ENCODE data around the gene BAHCC1. TPM values are rescaled to one million over a fixed set of nuclear protein-coding genes. Genes with fewer than 3 reads are reported as not detected.
A peak's percentile ranks its signal among the peaks of the same experiment; 100 is the strongest.

BAHCC1 gene
- total RNA-seq, 1 donor = 11.2 TPM

DNA sequence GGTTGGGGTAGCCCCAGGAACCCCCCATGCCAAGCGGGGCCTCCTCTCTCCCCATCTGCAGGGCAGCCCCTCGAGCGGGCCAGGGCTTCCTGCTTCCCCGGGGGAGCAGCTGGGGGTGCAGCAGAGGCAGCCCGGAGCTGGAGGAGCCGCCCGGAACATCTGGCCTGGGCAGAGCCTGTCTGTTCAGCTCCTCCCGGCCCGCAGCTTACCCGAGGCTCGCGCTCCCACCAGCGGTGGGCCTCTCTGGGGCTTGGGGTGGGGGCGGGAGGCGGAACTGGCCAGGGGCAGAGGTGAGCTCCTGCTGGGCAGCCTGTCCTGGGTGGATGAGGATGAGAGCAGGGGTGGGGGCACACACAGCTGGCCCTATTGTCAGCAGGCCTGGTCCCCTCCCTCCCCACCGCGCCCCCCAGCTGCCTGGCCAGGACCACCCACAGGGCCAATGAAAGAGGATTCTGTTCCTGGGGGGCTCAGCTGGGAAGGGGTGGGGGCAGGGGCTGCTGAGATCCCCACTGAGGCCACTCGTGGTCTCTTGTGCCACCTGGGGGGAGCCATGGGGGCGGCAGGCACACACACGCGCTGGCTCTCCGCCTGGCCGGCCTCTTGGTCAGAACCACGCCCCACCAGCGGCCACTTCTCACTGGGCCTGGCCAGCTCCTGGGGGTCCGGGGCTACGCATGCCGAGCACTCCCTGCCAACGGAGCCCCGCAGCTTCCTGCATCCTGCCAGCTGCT, 34.7 kb downstream of the BAHCC1 start:
- Histone ChIP-seq H4K20me1 (ENCODE audit: insufficient read depth, low read length) (peaks cover 23% of the 10 kb centered on the region), H3K36me3 (ENCODE audit: insufficient read depth, low read length) (no peaks in the 10 kb centered on the region), H3K4me1 (ENCODE audit: insufficient read depth, low read length) (peaks cover 16% of the 10 kb centered on the region), H3K27me3 (ENCODE audit: insufficient read depth, low read length) (no peaks in the 10 kb centered on the region), H3K9me3 (ENCODE audit: low read depth, low read length) (no peaks in the 10 kb centered on the region), H3K27ac (ENCODE audit: low read depth, low read length) (no peak overlapping the region), H3K79me2 (ENCODE audit: insufficient read depth, low read length) (peaks cover 5% of the 10 kb centered on the region), H2AFZ (ENCODE audit: low read length) (no peak overlapping the region), H3K4me2 (ENCODE audit: insufficient read depth, low read length) (peak overlapping the region; percentile 19), H3K4me3 (ENCODE audit: insufficient read depth, low read length) (no peak overlapping the region)
- no peak for DNase-seq (ENCODE audit: insufficient read length, low spot score, missing footprints)
- TF ChIP-seq, protein P1, sequence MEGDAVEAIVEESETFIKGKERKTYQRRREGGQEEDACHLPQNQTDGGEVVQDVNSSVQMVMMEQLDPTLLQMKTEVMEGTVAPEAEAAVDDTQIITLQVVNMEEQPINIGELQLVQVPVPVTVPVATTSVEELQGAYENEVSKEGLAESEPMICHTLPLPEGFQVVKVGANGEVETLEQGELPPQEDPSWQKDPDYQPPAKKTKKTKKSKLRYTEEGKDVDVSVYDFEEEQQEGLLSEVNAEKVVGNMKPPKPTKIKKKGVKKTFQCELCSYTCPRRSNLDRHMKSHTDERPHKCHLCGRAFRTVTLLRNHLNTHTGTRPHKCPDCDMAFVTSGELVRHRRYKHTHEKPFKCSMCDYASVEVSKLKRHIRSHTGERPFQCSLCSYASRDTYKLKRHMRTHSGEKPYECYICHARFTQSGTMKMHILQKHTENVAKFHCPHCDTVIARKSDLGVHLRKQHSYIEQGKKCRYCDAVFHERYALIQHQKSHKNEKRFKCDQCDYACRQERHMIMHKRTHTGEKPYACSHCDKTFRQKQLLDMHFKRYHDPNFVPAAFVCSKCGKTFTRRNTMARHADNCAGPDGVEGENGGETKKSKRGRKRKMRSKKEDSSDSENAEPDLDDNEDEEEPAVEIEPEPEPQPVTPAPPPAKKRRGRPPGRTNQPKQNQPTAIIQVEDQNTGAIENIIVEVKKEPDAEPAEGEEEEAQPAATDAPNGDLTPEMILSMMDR (IDR thresholded peaks at IDR 0.05; ENCODE audit: extremely low read depth, low read depth, low read length) = no peak

DNA sequence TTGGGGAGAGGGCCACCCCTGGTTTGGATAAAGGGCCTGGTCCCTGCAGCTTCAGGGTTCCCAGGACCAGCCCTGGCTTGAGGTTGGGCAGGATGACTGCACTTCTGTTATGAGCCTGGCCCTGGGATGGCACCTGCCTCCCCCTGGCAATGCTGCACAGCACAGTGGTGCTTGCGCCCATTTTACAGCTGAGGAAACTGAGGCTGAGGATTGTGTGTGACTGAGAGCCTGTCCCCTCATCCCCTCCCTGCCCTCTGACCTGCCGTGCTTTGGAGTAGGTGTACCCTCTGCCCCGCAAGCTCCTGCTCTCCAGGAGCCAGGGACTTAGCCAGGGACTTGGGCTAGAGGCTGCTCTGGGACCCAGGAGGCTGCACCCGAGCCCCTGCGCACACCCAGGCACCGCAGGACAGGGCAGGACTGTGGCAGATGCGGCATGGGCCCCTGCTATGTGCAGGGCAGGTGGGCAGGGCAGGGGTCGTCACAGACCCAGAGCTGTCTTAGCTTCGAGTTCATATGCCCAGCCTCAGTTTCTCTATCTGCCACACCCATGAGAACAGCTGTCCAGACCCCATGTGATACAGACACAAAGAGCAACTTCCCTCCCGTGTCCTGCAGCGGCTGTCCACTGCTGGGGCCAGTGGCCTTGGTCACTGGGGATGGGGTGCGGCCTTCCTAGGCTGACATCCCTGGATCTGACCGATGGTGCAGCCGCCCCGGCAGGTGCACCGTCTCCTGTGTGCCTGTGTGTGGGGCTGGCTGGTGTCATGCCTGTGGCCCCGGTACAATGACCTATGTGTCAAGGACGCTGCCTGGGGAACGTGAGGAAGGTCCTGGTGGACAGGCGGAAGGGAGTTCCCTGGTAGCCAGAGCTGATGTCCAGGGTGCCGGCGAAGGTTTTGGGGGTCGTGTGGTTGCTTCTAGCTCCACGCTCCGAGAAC, 36.6 kb downstream of the BAHCC1 start:
- H3K36me3 ChIP-seq (ENCODE audit: insufficient read depth, low read length) = no peaks in the 10 kb centered on the region
- TF ChIP-seq, protein P1 (IDR thresholded peaks at IDR 0.05; ENCODE audit: extremely low read depth, low read depth, low read length) = no peak
- no peak overlapping the region for H3K27ac ChIP-seq (ENCODE audit: low read depth, low read length)
- no peaks in the 10 kb centered on the region for H3K79me2 ChIP-seq (ENCODE audit: insufficient read depth, low read length)
- no peaks in the 10 kb centered on the region for H3K27me3 ChIP-seq (ENCODE audit: insufficient read depth, low read length)
- H3K4me2 ChIP-seq (ENCODE audit: insufficient read depth, low read length) = no peak overlapping the region
- no peak overlapping the region for H3K4me3 ChIP-seq (ENCODE audit: insufficient read depth, low read length)
- H4K20me1 ChIP-seq (ENCODE audit: insufficient read depth, low read length) = peaks cover 20% of the 10 kb centered on the region
- peaks cover 16% of the 10 kb centered on the region for H3K4me1 ChIP-seq (ENCODE audit: insufficient read depth, low read length)
- H2AFZ ChIP-seq (ENCODE audit: low read length) = no peak overlapping the region
- DNase-seq (ENCODE audit: insufficient read length, low spot score, missing footprints) = no peak
- H3K9me3 ChIP-seq (ENCODE audit: low read depth, low read length) = no peaks in the 10 kb centered on the region

DNA sequence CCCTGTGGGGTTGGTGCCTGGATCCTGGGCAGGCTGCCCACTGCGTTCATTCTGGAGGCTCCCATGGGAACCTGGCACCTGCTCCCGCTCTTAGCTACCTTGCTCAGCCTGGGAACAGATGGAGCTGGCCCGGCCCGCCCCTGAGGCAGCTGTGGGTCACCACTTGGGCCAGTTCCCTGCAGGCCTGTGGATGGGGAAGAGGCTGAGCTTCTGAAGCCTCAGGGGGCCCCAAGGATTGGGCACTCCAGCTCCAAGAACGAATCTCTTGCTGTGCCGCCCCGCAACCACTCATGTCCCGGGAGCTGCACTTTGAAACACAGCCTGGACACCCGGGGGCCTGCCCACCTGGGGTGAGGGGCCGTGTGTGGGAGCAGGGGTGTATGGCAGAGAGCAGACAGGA, 37.7 kb downstream of the BAHCC1 start:
- no peaks in the 10 kb centered on the region for H3K9me3 ChIP-seq (ENCODE audit: low read depth, low read length)
- no peaks in the 10 kb centered on the region for H3K79me2 ChIP-seq (ENCODE audit: insufficient read depth, low read length)
- DNase-seq (ENCODE audit: insufficient read length, low spot score, missing footprints) = no peak
- no peaks in the 10 kb centered on the region for H3K27me3 ChIP-seq (ENCODE audit: insufficient read depth, low read length)
- TF ChIP-seq, protein P1 (IDR thresholded peaks at IDR 0.05; ENCODE audit: extremely low read depth, low read depth, low read length) = no peak
- no peak overlapping the region for H3K27ac ChIP-seq (ENCODE audit: low read depth, low read length)
- H2AFZ ChIP-seq (ENCODE audit: low read length) = no peak overlapping the region
- H3K4me2 ChIP-seq (ENCODE audit: insufficient read depth, low read length) = no peak overlapping the region
- peaks cover 20% of the 10 kb centered on the region for H4K20me1 ChIP-seq (ENCODE audit: insufficient read depth, low read length)
- H3K4me3 ChIP-seq (ENCODE audit: insufficient read depth, low read length) = no peak overlapping the region
- H3K4me1 ChIP-seq (ENCODE audit: insufficient read depth, low read length) = peaks cover 16% of the 10 kb centered on the region
- H3K36me3 ChIP-seq (ENCODE audit: insufficient read depth, low read length) = no peaks in the 10 kb centered on the region

GRCh38 chr17:81433656-81434055, 38.4 kb downstream of the BAHCC1 start:
- TF ChIP-seq, protein P1 (IDR thresholded peaks at IDR 0.05; ENCODE audit: extremely low read depth, low read depth, low read length) = no peak
- Histone ChIP-seq H3K9me3 (ENCODE audit: low read depth, low read length) (no peaks in the 10 kb centered on the region), H3K4me1 (ENCODE audit: insufficient read depth, low read length) (peaks cover 16% of the 10 kb centered on the region), H3K4me3 (ENCODE audit: insufficient read depth, low read length) (no peak overlapping the region), H3K4me2 (ENCODE audit: insufficient read depth, low read length) (no peak overlapping the region), H3K27me3 (ENCODE audit: insufficient read depth, low read length) (no peaks in the 10 kb centered on the region), H3K27ac (ENCODE audit: low read depth, low read length) (no peak overlapping the region), H3K36me3 (ENCODE audit: insufficient read depth, low read length) (no peaks in the 10 kb centered on the region), H2AFZ (ENCODE audit: low read length) (no peak overlapping the region), H4K20me1 (ENCODE audit: insufficient read depth, low read length) (peaks cover 20% of the 10 kb centered on the region), H3K79me2 (ENCODE audit: insufficient read depth, low read length) (no peaks in the 10 kb centered on the region)
- DNase-seq (ENCODE audit: insufficient read length, low spot score, missing footprints) = no peak

Measured in osteoblast (primary cell).